ENCODE results near the gene BBX.

The BBX gene

GRCh38 chr3:107641572-107642307 is 119.0 kb downstream of the BBX start:
- TF ChIP-seq FOXP2 (optimal IDR thresholded peaks at IDR 0.05; ENCODE audit: borderline replicate concordance, extremely low read depth, extremely low read length, insufficient read depth) (no peak), SIN3A (IDR thresholded peaks at IDR 0.05; ENCODE audit: borderline replicate concordance, insufficient read depth, low read length) (no peak), TAF1 (IDR thresholded peaks at IDR 0.05; ENCODE audit: borderline replicate concordance, insufficient read depth, low read length) (no peak), POLR2AphosphoS5 (IDR thresholded peaks at IDR 0.05; ENCODE audit: low read depth, low read length) (no peak), REST (IDR thresholded peaks at IDR 0.05; ENCODE audit: insufficient read depth in 1 of 2, low read depth in 2 of 2, low read length in 2 of 2) (no peak)

GRCh38 chr3:107643038-107643883 is 120.5 kb downstream of the BBX start:
- TF ChIP-seq REST (IDR thresholded peaks at IDR 0.05; ENCODE audit: insufficient read depth in 1 of 2, low read depth in 2 of 2, low read length in 2 of 2) (no peak), SIN3A (IDR thresholded peaks at IDR 0.05; ENCODE audit: borderline replicate concordance, insufficient read depth, low read length) (no peak), POLR2AphosphoS5 (IDR thresholded peaks at IDR 0.05; ENCODE audit: low read depth, low read length) (no peak), TAF1 (IDR thresholded peaks at IDR 0.05; ENCODE audit: borderline replicate concordance, insufficient read depth, low read length) (no peak), FOXP2 (optimal IDR thresholded peaks at IDR 0.05; ENCODE audit: borderline replicate concordance, extremely low read depth, extremely low read length, insufficient read depth) (no peak)

- TF ChIP-seq POLR2AphosphoS5 (IDR thresholded peaks at IDR 0.05; ENCODE audit: low read depth, low read length): no peak
- no peak for TF ChIP-seq REST (IDR thresholded peaks at IDR 0.05; ENCODE audit: insufficient read depth in 1 of 2, low read depth in 2 of 2, low read length in 2 of 2)
- no peak for TF ChIP-seq SIN3A (IDR thresholded peaks at IDR 0.05; ENCODE audit: borderline replicate concordance, insufficient read depth, low read length)
- TF ChIP-seq TAF1 (IDR thresholded peaks at IDR 0.05; ENCODE audit: borderline replicate concordance, insufficient read depth, low read length): no peak
- no peak for TF ChIP-seq FOXP2 (optimal IDR thresholded peaks at IDR 0.05; ENCODE audit: borderline replicate concordance, extremely low read depth, extremely low read length, insufficient read depth)
Measured at GRCh38 chr3:107644631-107645030, 121.9 kb downstream of the BBX start.

- no peak for TF ChIP-seq TAF1 (IDR thresholded peaks at IDR 0.05; ENCODE audit: borderline replicate concordance, insufficient read depth, low read length)
- no peak for TF ChIP-seq FOXP2 (optimal IDR thresholded peaks at IDR 0.05; ENCODE audit: borderline replicate concordance, extremely low read depth, extremely low read length, insufficient read depth)
- TF ChIP-seq REST (IDR thresholded peaks at IDR 0.05; ENCODE audit: insufficient read depth in 1 of 2, low read depth in 2 of 2, low read length in 2 of 2): no peak
- no peak for TF ChIP-seq POLR2AphosphoS5 (IDR thresholded peaks at IDR 0.05; ENCODE audit: low read depth, low read length)
- no peak for TF ChIP-seq SIN3A (IDR thresholded peaks at IDR 0.05; ENCODE audit: borderline replicate concordance, insufficient read depth, low read length)
Measured at GRCh38 chr3:107650788-107651187, 128.0 kb downstream of the BBX start.

Data from PFSK-1 (cell line).